Lower lobe of right lung (tissue), 2 donors: ENCODE data around the gene EPHA3. TPM values are rescaled to one million over a fixed set of nuclear protein-coding genes. Genes with fewer than 3 reads are reported as not detected.

ENCODE experiments used
- ATAC-seq, 2 donors: fragments of 200-7000 bp; cut with Tn5 transposase; one replicate each; pipeline ENCODE4 v1.9.1; 2020 to 2022; ENCODE audit warnings: mild to moderate bottlenecking in 2 of 2, moderate library complexity in 2 of 2
- DNase-seq: peaks from one replicate; pipeline ENCODE4 v3.0.0-alpha.2; 2020
- H3K27ac ChIP-seq: fragments of 200-600 bp; one replicate; pipeline ENCODE4 v1.8.0; 2022
- H3K27me3 ChIP-seq: fragments of 200-600 bp; one replicate; pipeline ENCODE4 v1.8.0; 2022; ENCODE audit warnings: low read depth
- H3K36me3 ChIP-seq: fragments of 200-600 bp; one replicate; pipeline ENCODE4 v1.8.0; 2022; ENCODE audit warnings: mild to moderate bottlenecking
- H3K4me1 ChIP-seq: fragments of 200-600 bp; one replicate; pipeline ENCODE4 v1.8.0; 2022
- H3K4me3 ChIP-seq: fragments of 200-600 bp; one replicate; pipeline ENCODE4 v1.8.0; 2022; ENCODE audit warnings: mild to moderate bottlenecking
- H3K9me3 ChIP-seq: fragments of 200-600 bp; one replicate; pipeline ENCODE4 v1.8.0; 2022
- intact Hi-C: fragments of 100-400 bp; cut with DNase I; formaldehyde crosslinking; loops from one replicate; pipeline ENCODE4 v1.11.0; 2022
- total RNA-seq: library from RNA; stranded (reverse); fragmentation: NEBNext Ultra II Directional; extraction: Animal tissue kit (Norgen Biotek cat#: 25700); gene quantifications from one replicate; pipeline ENCODE4 v1.2.1, GENCODE V29; 2021
- TF ChIP-seq, protein P1 (sequence below): fragments of 200-600 bp; IDR thresholded peaks from one replicate; pipeline ENCODE4 v1.8.0; 2022; ENCODE audit warnings: antibody characterized with exemption, mild to moderate bottlenecking
- donor health status: DM: no; HTN: yes; CAD: no; lungs with severe emphysema.

EPHA3 gene
- total RNA-seq, 1 donor from 2014 or later, result 1.4 TPM

DNA sequence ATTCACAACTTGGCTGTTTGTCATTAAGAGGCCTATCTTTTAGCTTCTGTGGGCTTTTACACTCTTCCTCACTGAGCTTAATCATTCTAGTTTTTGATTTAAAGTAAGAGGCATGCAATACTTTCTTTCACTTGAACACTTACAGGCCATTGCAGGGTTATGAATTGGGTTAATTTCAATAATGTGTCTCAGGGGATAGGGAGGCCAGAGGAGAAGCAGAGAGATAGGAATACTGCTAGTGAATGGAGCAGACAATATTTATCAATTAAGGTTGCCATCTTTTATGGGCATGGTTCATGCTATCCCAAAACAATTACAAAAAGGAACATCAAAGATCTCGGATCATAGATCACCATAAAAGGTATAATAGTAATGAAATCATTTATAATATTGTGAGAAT is 189.8 kb downstream of the EPHA3 start:
- Histone ChIP-seq H3K4me3 (no peak overlapping the region), H3K27ac (no peak overlapping the region), H3K9me3 (no peaks in the 10 kb centered on the region), H3K36me3 (no peaks in the 10 kb centered on the region), H3K27me3 (no peaks in the 10 kb centered on the region), H3K4me1 (no peaks in the 10 kb centered on the region)
- ATAC-seq (no peak), DNase-seq (no peak)
- TF ChIP-seq, protein P1, sequence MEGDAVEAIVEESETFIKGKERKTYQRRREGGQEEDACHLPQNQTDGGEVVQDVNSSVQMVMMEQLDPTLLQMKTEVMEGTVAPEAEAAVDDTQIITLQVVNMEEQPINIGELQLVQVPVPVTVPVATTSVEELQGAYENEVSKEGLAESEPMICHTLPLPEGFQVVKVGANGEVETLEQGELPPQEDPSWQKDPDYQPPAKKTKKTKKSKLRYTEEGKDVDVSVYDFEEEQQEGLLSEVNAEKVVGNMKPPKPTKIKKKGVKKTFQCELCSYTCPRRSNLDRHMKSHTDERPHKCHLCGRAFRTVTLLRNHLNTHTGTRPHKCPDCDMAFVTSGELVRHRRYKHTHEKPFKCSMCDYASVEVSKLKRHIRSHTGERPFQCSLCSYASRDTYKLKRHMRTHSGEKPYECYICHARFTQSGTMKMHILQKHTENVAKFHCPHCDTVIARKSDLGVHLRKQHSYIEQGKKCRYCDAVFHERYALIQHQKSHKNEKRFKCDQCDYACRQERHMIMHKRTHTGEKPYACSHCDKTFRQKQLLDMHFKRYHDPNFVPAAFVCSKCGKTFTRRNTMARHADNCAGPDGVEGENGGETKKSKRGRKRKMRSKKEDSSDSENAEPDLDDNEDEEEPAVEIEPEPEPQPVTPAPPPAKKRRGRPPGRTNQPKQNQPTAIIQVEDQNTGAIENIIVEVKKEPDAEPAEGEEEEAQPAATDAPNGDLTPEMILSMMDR, result no peak
- intact Hi-C loops, result no loop called here

DNA sequence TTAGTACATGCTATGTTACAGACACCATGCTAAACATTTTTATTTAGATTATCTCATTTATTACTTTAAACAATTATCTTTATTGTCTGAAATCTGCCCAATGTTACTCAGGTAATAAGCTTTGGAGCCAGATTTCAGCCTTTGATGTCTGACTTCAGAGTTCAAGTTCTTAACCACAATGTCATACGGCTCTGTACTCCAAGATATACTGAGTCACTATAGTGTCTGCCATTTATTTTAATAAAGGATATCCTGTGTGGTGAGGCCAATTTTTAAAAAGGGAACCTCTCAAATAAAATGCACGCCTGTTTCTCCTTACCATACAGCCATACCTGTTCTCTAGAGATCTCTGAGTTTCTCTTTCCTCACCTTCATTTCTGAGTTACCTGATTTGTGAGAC is 193.1 kb downstream of the EPHA3 start:
- no peaks in the 10 kb centered on the region for H3K9me3 ChIP-seq
- H3K27me3 ChIP-seq, result no peaks in the 10 kb centered on the region
- TF ChIP-seq, protein P1, result no peak
- DNase-seq (no peak), ATAC-seq (no peak)
- intact Hi-C loops, result no loop called here
- no peak overlapping the region for H3K27ac ChIP-seq
- no peaks in the 10 kb centered on the region for H3K4me1 ChIP-seq
- H3K36me3 ChIP-seq, result no peaks in the 10 kb centered on the region
- no peak overlapping the region for H3K4me3 ChIP-seq

DNA sequence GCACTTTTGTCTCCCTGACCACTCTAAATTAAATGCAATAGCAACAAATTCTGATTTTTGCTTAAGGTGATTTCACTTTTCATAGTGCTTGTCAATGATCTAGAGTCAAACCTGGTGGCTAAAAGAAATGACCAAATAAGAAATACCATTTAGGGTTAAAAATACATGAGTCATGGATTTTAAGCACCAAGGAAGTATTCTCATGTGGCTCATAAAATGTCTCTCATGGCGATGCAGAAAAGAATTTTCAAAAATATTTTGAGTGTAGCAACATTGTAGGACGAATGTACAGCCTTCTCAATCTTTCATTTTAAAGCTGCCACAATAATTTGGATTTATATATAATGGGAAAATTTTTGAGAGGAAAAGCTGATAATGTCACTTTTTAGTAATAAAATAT is 193.6 kb downstream of the EPHA3 start:
- no peak for ATAC-seq
- TF ChIP-seq, protein P1, result no peak
- Histone ChIP-seq H3K27me3 (no peaks in the 10 kb centered on the region), H3K36me3 (no peaks in the 10 kb centered on the region), H3K4me3 (no peak overlapping the region), H3K27ac (no peak overlapping the region), H3K4me1 (no peaks in the 10 kb centered on the region), H3K9me3 (no peaks in the 10 kb centered on the region)
- no peak for DNase-seq
- intact Hi-C loops, result no loop called here

DNA sequence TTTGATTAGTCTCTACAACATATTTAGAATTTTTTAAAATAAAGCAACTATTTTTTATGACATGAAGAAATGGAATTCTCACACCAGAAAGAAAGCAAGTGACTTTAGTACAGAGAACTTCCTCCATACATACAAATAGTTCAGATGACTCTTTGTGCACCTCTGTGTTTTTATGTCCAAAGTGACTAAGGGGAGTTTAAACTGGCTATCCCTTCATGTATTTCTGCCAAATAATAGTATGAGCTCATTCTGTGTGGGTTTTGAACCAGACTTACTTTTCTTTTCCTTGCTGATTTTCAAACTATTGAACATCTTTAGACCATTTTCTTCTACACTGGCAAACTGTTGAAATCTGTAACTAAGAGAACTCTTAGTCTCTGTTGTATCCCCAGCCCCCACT is 196.3 kb downstream of the EPHA3 start:
- no peak for ATAC-seq

DNA sequence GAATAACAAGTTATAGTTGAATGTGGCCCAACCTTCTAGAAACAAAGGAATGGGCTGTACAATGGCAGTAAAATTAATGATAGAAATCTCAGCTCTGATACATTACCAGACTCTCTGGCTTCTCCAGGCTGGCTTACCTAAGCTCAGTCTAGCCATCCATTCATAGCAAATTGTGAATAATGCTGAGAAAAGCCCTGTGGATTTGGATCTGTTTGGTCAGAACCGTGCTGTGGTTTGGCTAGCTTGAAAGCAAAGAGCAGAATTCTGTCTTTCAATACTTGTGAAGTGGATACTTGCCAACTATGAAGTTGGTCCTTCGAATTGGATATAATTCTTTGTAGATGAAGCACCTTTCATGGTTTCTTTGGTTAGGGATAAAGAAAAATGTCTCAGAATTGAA is 199.1 kb downstream of the EPHA3 start:
- no peak for ATAC-seq
- intact Hi-C loops, result no loop called here
- no peaks in the 10 kb centered on the region for H3K9me3 ChIP-seq
- H3K4me3 ChIP-seq, result no peak overlapping the region
- no peaks in the 10 kb centered on the region for H3K36me3 ChIP-seq
- no peaks in the 10 kb centered on the region for H3K27me3 ChIP-seq
- H3K27ac ChIP-seq, result no peak overlapping the region
- H3K4me1 ChIP-seq, result no peaks in the 10 kb centered on the region
- TF ChIP-seq, protein P1, result no peak
- no peak for DNase-seq

More for the DNA sequence above, 196.3 kb downstream of the EPHA3 start:
- Histone ChIP-seq H3K27ac (no peak overlapping the region), H3K27me3 (no peaks in the 10 kb centered on the region), H3K9me3 (no peaks in the 10 kb centered on the region), H3K4me1 (no peaks in the 10 kb centered on the region), H3K4me3 (no peak overlapping the region), H3K36me3 (no peaks in the 10 kb centered on the region)
- DNase-seq, result no peak
- intact Hi-C loops, result no loop called here
- TF ChIP-seq, protein P1, result no peak

DNA sequence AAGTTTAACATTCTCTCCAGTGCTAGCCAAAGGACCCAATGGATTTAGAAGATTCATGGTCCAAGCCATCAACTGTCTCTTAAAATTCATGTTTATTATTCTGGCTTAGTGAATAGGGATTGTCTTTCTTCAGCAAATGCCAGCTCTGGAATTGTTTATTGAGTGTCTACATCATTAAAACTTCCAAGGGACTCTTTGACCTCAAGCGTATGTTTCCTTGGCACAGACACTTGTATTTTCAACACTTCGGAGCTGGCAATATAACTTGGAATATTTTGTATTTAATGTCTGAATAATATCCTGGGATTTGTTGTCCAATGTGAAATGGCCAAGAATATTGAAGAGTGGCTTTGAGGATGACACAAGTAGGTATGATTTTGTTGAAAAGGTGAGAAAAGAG is 204.2 kb downstream of the EPHA3 start:
- no peak overlapping the region for H3K4me3 ChIP-seq
- no peaks in the 10 kb centered on the region for H3K36me3 ChIP-seq
- DNase-seq (no peak), ATAC-seq (no peak)
- no peaks in the 10 kb centered on the region for H3K9me3 ChIP-seq
- H3K4me1 ChIP-seq, result no peaks in the 10 kb centered on the region
- no peak overlapping the region for H3K27ac ChIP-seq
- H3K27me3 ChIP-seq, result no peaks in the 10 kb centered on the region
- intact Hi-C loops, result no loop called here
- TF ChIP-seq, protein P1, result no peak
